GM12874 (cell line): ENCODE data around the gene HAL.

Source experiments
- CTCF ChIP-seq: IDR thresholded peaks from 2 replicates; pipeline ENCODE4 v1.5.1; 2011; ENCODE audit warnings: low read depth, mild to moderate bottlenecking, control low read depth, low read length, moderate library complexity; ENCODE audit not compliant: insufficient read depth

Gene HAL

GRCh38 chr12:96000858-96001257 lies 4.7 kb upstream of the HAL start:
- no peak for TF ChIP-seq CTCF

- TF ChIP-seq CTCF = no peak
Observed at GRCh38 chr12:95999484-95999883, 3.3 kb upstream of the HAL start.

GRCh38 chr12:95998611-95999286 lies 2.6 kb upstream of the HAL start:
- peak; percentile 66 for TF ChIP-seq CTCF

- TF ChIP-seq CTCF = no peak
Observed at GRCh38 chr12:95997911-95998510, 1.9 kb upstream of the HAL start.

GRCh38 chr12:95997276-95997675 lies 1.1 kb upstream of the HAL start:
- no peak for TF ChIP-seq CTCF

- no peak for TF ChIP-seq CTCF
Observed at GRCh38 chr12:95995238-95996031, 709 bp downstream of the HAL start.

GRCh38 chr12:95994476-95994875 lies 1.7 kb downstream of the HAL start:
- no peak for TF ChIP-seq CTCF
